Thoracic aorta (tissue), 2 donors: ENCODE measurements around the gene NDUFA13. TPM values are rescaled to one million over a fixed set of nuclear protein-coding genes. Genes with fewer than 3 reads are reported as not detected.

Experiments
- ATAC-seq: fragments of 150-250 bp; one replicate; pipeline ENCODE4 v1.8.0; 2017; ENCODE audit warnings: low read depth; ENCODE audit not compliant: insufficient number of reproducible peaks, low FRiP score
- DNase-seq: peaks from one replicate; pipeline ENCODE4 v3.0.0-alpha.2; 2020; ENCODE audit warnings: low spot score
- H3K27ac ChIP-seq, 2 donors: fragments of 200-600 bp; sonication (generic); 1 replicate in 1 of 2; 2 replicates in 1 of 2; pipeline ENCODE4 v1.5.1; 2016; ENCODE audit warnings: mild to moderate bottlenecking in 2 of 2, moderate library complexity in 2 of 2
- H3K27me3 ChIP-seq: fragments of 200-600 bp; sonication (generic); replicated peaks from 2 replicates; pipeline ENCODE4 v1.6.0; 2016; ENCODE audit warnings: mild to moderate bottlenecking; ENCODE audit not compliant: insufficient read depth
- H3K36me3 ChIP-seq: fragments of 200-600 bp; sonication (generic); one replicate; pipeline ENCODE4 v1.5.1; 2016
- H3K4me1 ChIP-seq, 2 donors: fragments of 200-600 bp; sonication (generic); 1 replicate in 1 of 2; 2 replicates in 1 of 2; pipeline versions ENCODE4 v1.5.1 to v1.6.0; 2016; ENCODE audit warnings: low read depth in 2 of 2, mild to moderate bottlenecking in 1 of 2; ENCODE audit not compliant: control insufficient read depth in 1 of 2
- H3K4me3 ChIP-seq: fragments of 200-600 bp; sonication (generic); 2 replicates; pipeline ENCODE4 v1.5.1; 2016; ENCODE audit warnings: mild to moderate bottlenecking
- H3K9me3 ChIP-seq: fragments of 200-600 bp; sonication (generic); 2 replicates; pipeline ENCODE4 v1.5.1; 2016
- total RNA-seq, 2 donors: library from RNA; depleted of rRNA; stranded (reverse); fragments of >200 nt; gene quantifications; one replicate each; pipeline versions ENCODE4 v1.1.0 to v1.2.3, GENCODE V29; 2016
- TF ChIP-seq, protein P1 (sequence below): fragments of 200-600 bp; sonication (generic); IDR thresholded peaks from one replicate; pipeline ENCODE4 v1.5.1; 2019; ENCODE audit warnings: antibody characterized with exemption

The NDUFA13 gene
- total RNA-seq, 2 donors from 2014 or later, result 15.5 to 60.8 TPM

DNA sequence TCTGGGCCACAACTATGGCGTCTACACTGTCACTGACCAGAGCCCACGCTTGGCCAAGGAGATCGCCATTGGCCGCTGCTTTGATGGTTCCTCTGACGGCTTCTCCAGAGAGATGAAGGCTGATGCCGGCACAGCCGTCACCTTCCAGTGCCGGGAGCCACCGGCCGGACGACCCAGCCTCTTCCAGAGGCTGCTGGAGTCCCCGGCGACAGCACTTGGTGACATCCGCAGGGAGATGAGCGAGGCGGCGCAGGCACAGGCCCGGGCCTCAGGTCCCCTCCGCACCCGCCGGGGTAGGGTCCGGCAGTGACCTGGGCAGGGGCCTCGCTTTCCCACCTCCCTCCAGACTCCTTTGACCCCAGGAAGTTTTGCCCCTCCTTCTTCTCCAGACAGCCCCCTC, 29.7 kb downstream of the NDUFA13 start:
- no peak overlapping the region for H3K27ac ChIP-seq
- H3K4me3 ChIP-seq, result no peak overlapping the region
- H3K4me1 ChIP-seq, result peaks cover 0 to 5% of the 10 kb centered on the region in 2 donors
- DNase-seq (no peak), ATAC-seq (no peak)
- H3K36me3 ChIP-seq, result no peaks in the 10 kb centered on the region
- no peaks in the 10 kb centered on the region for H3K9me3 ChIP-seq
- TF ChIP-seq, protein P1, sequence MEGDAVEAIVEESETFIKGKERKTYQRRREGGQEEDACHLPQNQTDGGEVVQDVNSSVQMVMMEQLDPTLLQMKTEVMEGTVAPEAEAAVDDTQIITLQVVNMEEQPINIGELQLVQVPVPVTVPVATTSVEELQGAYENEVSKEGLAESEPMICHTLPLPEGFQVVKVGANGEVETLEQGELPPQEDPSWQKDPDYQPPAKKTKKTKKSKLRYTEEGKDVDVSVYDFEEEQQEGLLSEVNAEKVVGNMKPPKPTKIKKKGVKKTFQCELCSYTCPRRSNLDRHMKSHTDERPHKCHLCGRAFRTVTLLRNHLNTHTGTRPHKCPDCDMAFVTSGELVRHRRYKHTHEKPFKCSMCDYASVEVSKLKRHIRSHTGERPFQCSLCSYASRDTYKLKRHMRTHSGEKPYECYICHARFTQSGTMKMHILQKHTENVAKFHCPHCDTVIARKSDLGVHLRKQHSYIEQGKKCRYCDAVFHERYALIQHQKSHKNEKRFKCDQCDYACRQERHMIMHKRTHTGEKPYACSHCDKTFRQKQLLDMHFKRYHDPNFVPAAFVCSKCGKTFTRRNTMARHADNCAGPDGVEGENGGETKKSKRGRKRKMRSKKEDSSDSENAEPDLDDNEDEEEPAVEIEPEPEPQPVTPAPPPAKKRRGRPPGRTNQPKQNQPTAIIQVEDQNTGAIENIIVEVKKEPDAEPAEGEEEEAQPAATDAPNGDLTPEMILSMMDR, result no peak
- no peaks in the 10 kb centered on the region for H3K27me3 ChIP-seq

DNA sequence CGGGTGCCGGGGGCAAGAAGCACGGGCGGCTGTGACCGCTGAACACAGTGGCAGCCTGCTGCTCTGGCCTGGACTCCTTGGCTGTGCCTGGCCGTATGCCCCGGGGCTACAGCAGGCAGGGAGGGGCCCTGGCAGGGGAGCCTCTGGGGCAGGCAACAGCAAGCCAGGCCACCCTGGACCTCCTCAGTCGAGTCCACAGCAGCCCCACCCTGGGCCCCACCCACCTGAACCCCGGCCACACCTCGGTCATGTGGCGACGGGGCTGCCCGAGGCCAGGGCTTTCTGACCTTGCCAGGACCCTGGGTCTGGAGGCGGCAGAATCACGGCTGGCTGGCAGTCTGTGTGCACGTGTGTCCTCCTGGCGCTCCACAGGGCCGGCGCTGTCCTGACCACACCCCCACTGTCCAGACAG, 30.7 kb downstream of the NDUFA13 start:
- TF ChIP-seq, protein P1, result no peak
- no peak overlapping the region for H3K27ac ChIP-seq
- no peaks in the 10 kb centered on the region for H3K4me1 ChIP-seq
- no peak for DNase-seq
- H3K4me3 ChIP-seq, result no peak overlapping the region
- H3K36me3 ChIP-seq, result no peaks in the 10 kb centered on the region
- no peak for ATAC-seq
- no peaks in the 10 kb centered on the region for H3K27me3 ChIP-seq
- no peaks in the 10 kb centered on the region for H3K9me3 ChIP-seq

DNA sequence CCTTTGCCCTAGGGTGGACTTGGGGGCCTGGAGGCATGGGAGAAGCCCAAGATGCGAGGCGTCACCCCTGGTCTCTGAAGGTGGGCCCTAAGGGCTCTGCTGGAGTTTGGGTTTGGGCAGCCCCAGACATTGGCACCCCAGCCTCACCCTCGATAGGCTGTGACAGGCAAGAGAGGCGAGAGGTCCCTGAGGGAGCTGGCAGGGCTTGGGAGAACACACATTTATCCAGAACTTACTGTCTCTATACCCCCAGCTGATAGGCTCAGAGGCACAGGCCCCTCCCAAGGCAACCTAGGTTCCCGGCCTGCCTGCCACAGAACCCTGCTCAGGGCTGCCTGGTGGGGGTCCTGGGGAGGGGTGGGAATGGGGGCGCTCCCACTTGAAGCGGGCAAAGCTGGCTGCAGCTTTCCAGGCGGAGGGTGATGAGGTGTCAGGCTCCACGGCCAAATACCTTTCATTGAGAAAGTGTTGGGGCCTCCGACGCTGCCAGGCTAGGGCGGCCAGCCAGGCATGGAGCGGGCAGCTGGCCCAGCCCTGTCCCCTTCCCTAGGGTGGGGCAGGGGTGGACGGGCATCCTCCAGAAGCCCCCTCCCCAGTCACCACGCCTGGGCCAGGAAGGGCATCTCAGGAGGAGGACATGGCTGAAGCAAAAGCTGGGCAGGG, 31.8 kb downstream of the NDUFA13 start:
- H3K27ac ChIP-seq, result no peak overlapping the region
- no peak overlapping the region for H3K4me3 ChIP-seq
- TF ChIP-seq, protein P1, result no peak
- no peak for ATAC-seq
- no peaks in the 10 kb centered on the region for H3K36me3 ChIP-seq
- H3K27me3 ChIP-seq, result no peaks in the 10 kb centered on the region
- H3K9me3 ChIP-seq, result no peaks in the 10 kb centered on the region
- no peak for DNase-seq
- H3K4me1 ChIP-seq, result no peaks in the 10 kb centered on the region

DNA sequence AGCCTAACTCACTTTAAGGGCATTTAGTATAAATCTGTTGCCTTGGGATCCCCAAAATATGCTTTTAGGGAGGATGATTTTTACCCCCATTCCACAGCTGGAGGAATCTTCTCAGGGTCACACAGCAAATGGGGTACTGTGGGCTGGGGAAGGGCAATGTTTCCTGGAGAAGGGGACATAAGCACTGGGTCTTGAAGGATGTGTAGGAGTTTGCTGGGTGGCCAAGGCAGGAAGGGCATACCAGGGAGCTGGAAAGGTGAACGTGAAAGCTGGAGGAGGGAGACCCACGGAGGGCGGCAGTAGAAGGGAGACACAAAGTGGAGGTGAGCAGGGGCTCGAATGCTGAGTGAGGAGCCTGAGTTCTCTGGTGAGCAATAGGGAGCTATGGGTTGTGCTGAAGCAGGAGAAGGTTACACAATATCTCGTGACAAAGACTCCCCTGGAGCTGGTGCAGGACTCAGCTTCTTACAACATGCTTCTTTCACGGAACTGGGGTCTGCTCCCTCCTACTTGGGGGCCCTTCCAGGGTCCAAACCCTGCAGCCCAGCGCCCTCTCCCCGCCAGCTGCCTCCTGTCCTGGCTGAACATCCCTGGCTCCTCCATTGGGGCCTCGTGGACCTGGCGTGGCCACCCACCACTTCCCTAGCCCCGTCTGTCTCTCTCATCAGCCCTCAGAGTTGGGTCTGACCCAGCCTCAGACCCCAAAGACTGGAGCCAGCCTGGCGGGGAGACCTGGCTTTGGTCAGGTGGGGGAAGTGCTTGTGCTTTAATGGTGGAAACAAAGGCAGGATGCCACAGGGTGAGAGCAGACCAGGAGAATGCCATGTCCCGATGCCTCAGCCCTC, 33.1 kb downstream of the NDUFA13 start:
- Histone ChIP-seq H3K4me1 (no peaks in the 10 kb centered on the region), H3K4me3 (no peak overlapping the region)
- TF ChIP-seq, protein P1, result no peak

DNA sequence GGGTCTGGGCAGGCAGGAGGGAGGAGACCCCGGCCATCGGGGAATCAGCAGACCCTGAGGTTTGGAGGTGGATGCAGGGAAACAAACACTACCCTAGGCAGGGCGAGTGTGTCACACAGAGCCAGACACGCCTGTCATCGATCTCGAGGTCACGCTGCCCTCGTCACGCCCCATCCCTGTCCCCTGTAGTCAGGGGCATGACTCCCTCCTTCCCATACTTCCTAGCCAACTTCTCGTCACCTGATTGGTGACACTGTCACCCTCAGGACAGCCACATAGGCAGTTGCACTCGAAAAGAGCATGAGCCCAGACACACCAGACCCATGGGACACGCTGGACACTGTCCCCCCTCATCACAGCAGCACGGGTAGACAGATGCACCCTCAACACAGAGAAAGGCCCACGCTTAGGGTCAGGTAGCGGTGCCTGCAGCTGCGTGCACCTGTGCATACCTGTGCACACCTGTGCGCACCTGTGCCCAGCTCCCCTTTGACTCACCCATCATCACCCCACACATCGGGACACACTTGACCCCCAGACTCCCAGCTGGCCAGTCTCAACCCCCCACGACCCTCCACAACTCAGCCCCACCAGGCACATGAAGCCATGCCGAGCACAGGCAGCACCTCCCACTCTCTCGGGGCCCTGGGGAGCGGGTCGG, 33.9 kb downstream of the NDUFA13 start:
- Histone ChIP-seq H3K9me3 (no peaks in the 10 kb centered on the region), H3K4me1 (no peaks in the 10 kb centered on the region), H3K36me3 (no peaks in the 10 kb centered on the region), H3K27me3 (no peaks in the 10 kb centered on the region), H3K27ac (no peak overlapping the region), H3K4me3 (no peak overlapping the region)
- no peak for DNase-seq
- no peak for ATAC-seq
- TF ChIP-seq, protein P1, result no peak

More for the DNA sequence above, 33.1 kb downstream of the NDUFA13 start:
- Histone ChIP-seq H3K27ac (no peak overlapping the region), H3K27me3 (no peaks in the 10 kb centered on the region), H3K9me3 (no peaks in the 10 kb centered on the region), H3K36me3 (no peaks in the 10 kb centered on the region)
- ATAC-seq (no peak), DNase-seq (no peak)
